Chondrocyte (in vitro differentiated cells): ENCODE results near the gene NXPH3. TPM values are rescaled to one million over a fixed set of nuclear protein-coding genes. Genes with fewer than 3 reads are reported as not detected.

ENCODE experiments used
- DNase-seq: peaks from one replicate; pipeline ENCODE4 v3.0.0; 2021; ENCODE audit warnings: mixed read lengths, low spot score
- H3K27ac Mint-ChIP-seq: one replicate; pipeline ENCODE4 v1.8.0; 2021; ENCODE audit warnings: mild to moderate bottlenecking, moderate library complexity, mixed read lengths; ENCODE audit not compliant: unreplicated experiment
- H3K27me3 Mint-ChIP-seq: 2 replicates; pipeline ENCODE4 v1.8.0; 2021; ENCODE audit warnings: low read depth, mixed read lengths
- H3K36me3 Mint-ChIP-seq: 2 replicates; pipeline ENCODE4 v1.8.0; 2021; ENCODE audit warnings: low read depth, mixed read lengths
- H3K4me1 Mint-ChIP-seq: 2 replicates; pipeline ENCODE4 v1.8.0; 2021; ENCODE audit warnings: low read depth, mild to moderate bottlenecking, mixed read lengths
- H3K4me3 Mint-ChIP-seq: one replicate; pipeline ENCODE4 v1.8.0; 2021; ENCODE audit warnings: mild to moderate bottlenecking, moderate library complexity, mixed read lengths; ENCODE audit not compliant: unreplicated experiment
- H3K9me3 Mint-ChIP-seq: 2 replicates; pipeline ENCODE4 v1.8.0; 2021; ENCODE audit warnings: low read depth, mixed read lengths
- total RNA-seq: library from RNA; stranded (reverse); gene quantifications from 3 replicates; pipeline ENCODE4 v1.2.1, GENCODE V29; 2021
- TF ChIP-seq, protein P1 (sequence below): fragments of 200-600 bp; sonication (generic); IDR thresholded peaks from 2 replicates; pipeline ENCODE4 v1.5.0; 2021; ENCODE audit warnings: antibody characterized with exemption, mild to moderate bottlenecking, moderate library complexity

NXPH3 gene
- total RNA-seq, 1 donor from 2014 or later: 4.5 TPM

DNA sequence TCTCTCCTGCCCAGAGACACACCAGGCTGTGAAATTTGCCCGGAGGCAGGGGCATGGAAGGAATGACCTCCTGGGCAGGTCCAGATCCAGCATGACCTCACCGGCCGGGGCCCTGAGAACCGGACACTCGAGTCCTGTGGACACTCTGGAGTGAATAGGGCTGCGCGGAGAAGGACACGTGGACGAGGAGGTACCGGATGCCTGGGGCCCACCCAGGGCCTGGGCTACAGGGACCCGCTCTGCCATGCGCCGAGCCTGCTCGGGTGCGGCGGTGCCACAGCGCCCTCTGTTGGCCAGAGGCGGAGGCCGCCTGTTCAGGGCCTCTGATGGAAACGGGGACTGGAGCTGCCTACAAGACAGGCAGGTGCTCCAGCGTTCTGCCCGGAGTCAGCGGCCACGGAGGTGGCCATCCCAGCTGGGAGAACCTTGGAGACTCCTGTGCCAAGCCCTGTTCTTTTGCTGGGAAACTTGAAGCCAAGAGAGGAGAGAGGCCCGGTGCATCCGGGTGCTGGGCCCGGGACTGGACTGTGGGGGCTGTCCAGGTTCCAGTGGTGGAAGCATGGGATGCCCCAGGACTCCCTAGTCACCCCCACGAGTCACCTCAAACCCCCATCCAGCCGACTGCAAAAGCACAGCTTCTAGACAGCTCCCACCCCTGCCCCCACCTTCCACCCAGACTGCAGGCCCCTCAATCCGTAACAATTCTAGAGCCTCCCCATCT lies 19.3 kb upstream of the NXPH3 start:
- peaks cover 2% of the 10 kb centered on the region for H3K36me3 Mint-ChIP-seq

DNA sequence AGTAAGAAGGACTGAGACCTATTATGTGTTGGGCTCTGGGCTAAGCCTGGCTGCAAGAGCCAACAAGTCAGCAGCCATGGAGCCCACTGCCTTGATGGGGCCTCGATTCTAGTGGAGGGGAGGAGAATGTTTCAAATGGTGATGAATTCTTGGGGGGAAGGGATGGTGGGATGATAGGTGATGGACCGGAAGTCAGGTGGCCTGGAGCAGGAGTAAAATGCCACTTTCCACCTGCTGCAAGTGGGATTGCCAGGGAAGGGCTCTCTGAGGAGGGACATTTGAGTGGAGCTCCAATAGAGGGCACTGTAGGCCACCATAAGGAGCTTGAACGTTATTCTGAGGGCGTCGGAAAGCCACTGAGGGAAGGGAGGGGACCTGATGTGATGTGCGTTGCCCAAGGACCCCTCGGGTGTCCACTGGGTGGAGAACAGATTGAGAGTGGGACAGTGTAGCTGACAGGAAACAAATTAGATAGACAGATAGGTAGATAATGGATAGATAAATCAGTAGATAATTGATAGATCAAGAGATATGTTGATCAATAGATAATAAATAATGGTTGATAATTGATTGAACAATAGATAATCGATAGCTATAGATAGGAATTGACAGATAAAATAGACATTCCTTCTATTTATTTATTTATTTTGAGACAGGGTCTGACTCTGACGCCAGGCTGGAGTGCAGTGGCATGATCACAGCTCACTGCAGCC lies 18.2 kb upstream of the NXPH3 start:
- Mint-ChIP-seq H3K27ac (peak overlapping the region; percentile 24), H3K4me3 (no peak overlapping the region), H3K9me3 (peaks cover 8% of the 10 kb centered on the region), H3K27me3 (peaks cover 7% of the 10 kb centered on the region), H3K36me3 (peaks cover 2% of the 10 kb centered on the region), H3K4me1 (peaks cover 9% of the 10 kb centered on the region)
- TF ChIP-seq, protein P1, sequence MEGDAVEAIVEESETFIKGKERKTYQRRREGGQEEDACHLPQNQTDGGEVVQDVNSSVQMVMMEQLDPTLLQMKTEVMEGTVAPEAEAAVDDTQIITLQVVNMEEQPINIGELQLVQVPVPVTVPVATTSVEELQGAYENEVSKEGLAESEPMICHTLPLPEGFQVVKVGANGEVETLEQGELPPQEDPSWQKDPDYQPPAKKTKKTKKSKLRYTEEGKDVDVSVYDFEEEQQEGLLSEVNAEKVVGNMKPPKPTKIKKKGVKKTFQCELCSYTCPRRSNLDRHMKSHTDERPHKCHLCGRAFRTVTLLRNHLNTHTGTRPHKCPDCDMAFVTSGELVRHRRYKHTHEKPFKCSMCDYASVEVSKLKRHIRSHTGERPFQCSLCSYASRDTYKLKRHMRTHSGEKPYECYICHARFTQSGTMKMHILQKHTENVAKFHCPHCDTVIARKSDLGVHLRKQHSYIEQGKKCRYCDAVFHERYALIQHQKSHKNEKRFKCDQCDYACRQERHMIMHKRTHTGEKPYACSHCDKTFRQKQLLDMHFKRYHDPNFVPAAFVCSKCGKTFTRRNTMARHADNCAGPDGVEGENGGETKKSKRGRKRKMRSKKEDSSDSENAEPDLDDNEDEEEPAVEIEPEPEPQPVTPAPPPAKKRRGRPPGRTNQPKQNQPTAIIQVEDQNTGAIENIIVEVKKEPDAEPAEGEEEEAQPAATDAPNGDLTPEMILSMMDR: peak; percentile 79
- no peak for DNase-seq

More for the DNA sequence above, 19.3 kb upstream of the NXPH3 start:
- Mint-ChIP-seq H3K27ac (no peak overlapping the region), H3K9me3 (peaks cover 6% of the 10 kb centered on the region), H3K4me3 (peak overlapping the region; percentile 40), H3K4me1 (peaks cover 9% of the 10 kb centered on the region), H3K27me3 (peaks cover 4% of the 10 kb centered on the region)
- no peak for DNase-seq
- TF ChIP-seq, protein P1: peak; percentile 99

DNA sequence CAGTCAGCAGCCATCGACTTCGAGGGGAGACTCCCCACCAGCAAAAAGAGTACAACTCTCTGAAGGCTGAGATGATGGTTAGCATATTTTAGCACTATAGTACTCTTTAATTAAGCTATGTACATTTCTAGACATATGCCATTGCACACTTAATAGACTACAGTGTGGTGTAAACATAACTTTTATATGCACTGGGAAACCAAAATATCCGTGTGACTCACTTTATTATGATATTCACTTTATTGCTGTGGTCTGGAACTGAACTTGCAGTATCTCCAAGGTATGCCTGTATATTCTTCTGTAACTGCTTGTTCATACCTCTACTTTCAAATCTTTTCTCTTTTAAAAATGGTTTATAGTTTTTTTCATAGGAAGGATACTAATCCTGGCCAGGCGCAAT lies 11.0 kb upstream of the NXPH3 start:
- H3K27ac Mint-ChIP-seq: no peak overlapping the region
- H3K4me3 Mint-ChIP-seq: no peak overlapping the region
- peaks cover 2% of the 10 kb centered on the region for H3K36me3 Mint-ChIP-seq
- H3K9me3 Mint-ChIP-seq: peaks cover 8% of the 10 kb centered on the region
- H3K27me3 Mint-ChIP-seq: peaks cover 15% of the 10 kb centered on the region
- TF ChIP-seq, protein P1: no peak
- H3K4me1 Mint-ChIP-seq: peaks cover 16% of the 10 kb centered on the region
- DNase-seq: no peak

DNA sequence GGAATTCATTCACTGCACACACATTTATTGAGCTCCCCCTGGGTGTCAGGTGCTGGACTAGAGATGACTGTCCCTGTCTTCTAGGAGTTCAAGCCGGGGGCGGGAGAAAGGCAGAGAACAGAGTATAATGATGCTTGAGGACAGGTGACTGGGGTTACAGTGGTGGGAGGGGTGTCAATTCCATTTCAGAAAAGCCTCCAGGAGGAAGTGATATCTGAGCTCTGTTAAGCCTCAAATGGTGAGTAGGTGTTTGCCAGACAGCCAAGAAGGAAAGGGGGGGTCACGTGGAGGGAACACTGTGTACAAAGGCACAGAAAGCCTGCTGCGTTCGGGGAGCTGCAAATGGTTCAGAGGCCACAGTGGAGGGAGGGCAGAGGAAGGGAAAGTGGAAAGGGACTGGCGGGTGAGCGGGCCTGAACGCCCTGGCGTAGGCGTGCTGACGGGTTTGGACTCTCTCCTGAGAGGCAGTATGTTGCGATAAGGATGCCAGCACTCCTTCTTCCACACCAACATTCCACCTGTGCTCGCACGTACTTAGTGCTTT lies 9.7 kb upstream of the NXPH3 start:
- Mint-ChIP-seq H3K9me3 (peaks cover 4% of the 10 kb centered on the region), H3K36me3 (peaks cover under 1% of the 10 kb centered on the region), H3K4me3 (no peak overlapping the region), H3K27me3 (peaks cover 15% of the 10 kb centered on the region), H3K27ac (no peak overlapping the region), H3K4me1 (peaks cover 16% of the 10 kb centered on the region)
- TF ChIP-seq, protein P1: no peak
- no peak for DNase-seq

DNA sequence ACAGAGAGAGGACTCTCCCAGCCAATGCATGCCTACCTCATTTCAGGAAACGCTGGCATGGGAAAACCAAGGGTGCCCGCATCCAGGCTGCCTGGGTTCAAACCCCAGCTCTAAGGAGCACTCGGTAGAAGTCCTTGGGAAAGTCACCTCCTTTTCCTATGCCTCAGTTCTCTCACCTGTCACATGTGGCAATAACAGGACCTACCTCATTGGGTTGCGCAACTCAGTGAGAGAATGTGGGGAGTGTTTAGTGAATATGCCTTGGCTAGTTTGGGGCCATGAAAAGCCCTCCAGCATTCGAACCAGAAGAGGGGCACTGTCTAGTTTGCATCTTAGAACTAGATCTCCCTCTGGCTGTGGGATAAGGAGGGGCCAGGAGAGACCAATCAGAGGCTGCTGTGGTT lies 9.0 kb upstream of the NXPH3 start:
- DNase-seq: peak; percentile 18
- no peak overlapping the region for H3K4me3 Mint-ChIP-seq
- no peak overlapping the region for H3K27ac Mint-ChIP-seq
- no peaks in the 10 kb centered on the region for H3K9me3 Mint-ChIP-seq
- peaks cover 16% of the 10 kb centered on the region for H3K4me1 Mint-ChIP-seq
- H3K27me3 Mint-ChIP-seq: peaks cover 15% of the 10 kb centered on the region
- TF ChIP-seq, protein P1: no peak
- no peaks in the 10 kb centered on the region for H3K36me3 Mint-ChIP-seq
